Fibroblast of the aortic adventitia (primary cell): ENCODE results near the gene ZBTB48. TPM values are rescaled to one million over a fixed set of nuclear protein-coding genes. Genes with fewer than 3 reads are reported as not detected.
A peak's percentile ranks its signal among the peaks of the same experiment; 100 is the strongest.

ENCODE experiments used
- DNase-seq: peaks from one replicate; pipeline ENCODE4 v3.0.0-alpha.2; 2010; ENCODE audit warnings: low read depth
- H3K4me3 ChIP-seq: 2 replicates; pipeline ENCODE4 v1.5.1; 2011; ENCODE audit warnings: low read depth, mild to moderate bottlenecking, control low read depth, low read length, moderate library complexity
- CTCF ChIP-seq: IDR thresholded peaks from 2 replicates; pipeline ENCODE4 v1.5.1; 2011; ENCODE audit warnings: mild to moderate bottlenecking, low read length, control low read depth, inconsistent platforms; ENCODE audit not compliant: insufficient read depth
- total RNA-seq: library from RNA; depleted of rRNA; stranded (reverse); fragments of >200 nt; gene quantifications from 2 replicates; pipeline ENCODE4 v1.2.3, GENCODE V29; 2012; ENCODE audit warnings: low replicate concordance

The ZBTB48 gene
- total RNA-seq, 1 donor = 7.7 TPM

DNA sequence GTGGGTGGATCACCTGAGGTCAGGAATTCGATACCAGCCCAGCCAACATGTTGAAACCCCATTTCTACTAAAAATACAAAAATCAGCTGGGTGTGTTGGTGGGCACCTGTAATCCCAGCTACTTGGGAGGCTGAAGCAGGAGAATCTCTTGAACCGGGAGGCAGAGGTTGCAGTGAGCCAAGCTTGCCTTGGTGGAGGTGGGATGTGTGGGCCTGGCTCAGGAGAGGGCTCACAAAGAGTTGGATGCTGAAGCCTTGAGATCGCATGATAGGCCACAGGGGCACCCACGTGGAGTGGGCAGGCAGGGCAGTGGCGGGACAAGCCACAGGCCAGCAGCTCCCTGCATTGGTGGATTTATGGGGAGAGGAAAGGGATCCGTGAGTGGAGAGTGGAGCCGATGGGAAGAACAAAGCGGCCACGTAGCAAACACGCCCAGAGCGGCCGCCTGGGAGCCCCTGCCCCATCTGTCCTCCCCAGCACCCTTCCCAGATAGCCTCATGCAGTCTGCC, 49.2 kb downstream of the ZBTB48 start:
- DNase-seq = no peak
- no peak for TF ChIP-seq CTCF
- no peak overlapping the region for H3K4me3 ChIP-seq

GRCh38 chr1:6630027-6630426, 50.2 kb downstream of the ZBTB48 start:
- TF ChIP-seq CTCF = no peak
- H3K4me3 ChIP-seq = no peak overlapping the region
- no peak for DNase-seq

- no peak for TF ChIP-seq CTCF
- DNase-seq = no peak
- no peak overlapping the region for H3K4me3 ChIP-seq
These were observed 51.3 kb downstream of the ZBTB48 start for GRCh38 chr1:6631058-6631457.

DNA sequence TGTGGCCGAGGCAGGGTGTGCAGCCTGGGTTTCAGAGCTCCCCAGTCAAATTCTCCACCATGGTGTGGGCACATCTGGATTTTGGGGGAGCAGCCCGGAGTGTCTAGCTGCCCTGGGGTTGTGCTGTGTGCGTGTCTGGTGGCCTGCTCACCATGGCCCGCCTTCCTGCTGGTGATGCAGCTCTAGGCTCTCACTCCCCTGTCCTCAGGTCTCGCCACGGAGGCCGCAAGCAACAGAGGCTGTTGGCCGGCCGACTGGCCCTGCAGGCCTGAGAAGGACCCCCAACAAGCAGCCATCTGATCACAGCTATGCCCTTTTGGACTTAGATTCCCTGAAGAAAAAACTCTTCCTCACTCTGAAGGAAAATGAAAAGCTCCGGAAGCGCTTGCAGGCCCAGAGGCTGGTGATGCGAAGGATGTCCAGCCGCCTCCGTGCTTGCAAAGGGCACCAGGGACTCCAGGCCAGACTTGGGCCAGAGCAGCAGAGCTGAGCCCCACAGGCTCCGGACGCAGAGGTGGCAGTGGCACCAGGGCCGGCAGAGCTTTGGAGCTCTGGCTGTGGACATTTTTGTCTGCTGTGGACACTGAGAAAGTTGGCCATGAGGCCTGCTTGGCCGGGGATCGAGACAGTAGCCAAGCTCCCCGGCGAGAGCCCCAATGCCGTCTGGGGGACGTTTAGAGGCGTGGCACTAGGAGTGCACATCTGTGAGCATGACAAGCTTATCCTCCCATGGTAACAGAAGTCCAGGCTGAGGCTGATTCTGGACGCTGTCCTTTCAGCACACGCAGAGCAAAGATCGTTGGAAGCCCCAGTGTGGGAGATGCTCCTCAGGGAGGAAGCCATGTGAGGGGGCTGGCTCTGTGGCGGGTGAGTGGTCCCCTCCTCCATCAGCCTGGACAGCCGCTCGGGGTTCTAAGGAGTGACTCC, 53.1 kb downstream of the ZBTB48 start:
- no peak overlapping the region for H3K4me3 ChIP-seq
- no peak for DNase-seq
- no peak for TF ChIP-seq CTCF

DNA sequence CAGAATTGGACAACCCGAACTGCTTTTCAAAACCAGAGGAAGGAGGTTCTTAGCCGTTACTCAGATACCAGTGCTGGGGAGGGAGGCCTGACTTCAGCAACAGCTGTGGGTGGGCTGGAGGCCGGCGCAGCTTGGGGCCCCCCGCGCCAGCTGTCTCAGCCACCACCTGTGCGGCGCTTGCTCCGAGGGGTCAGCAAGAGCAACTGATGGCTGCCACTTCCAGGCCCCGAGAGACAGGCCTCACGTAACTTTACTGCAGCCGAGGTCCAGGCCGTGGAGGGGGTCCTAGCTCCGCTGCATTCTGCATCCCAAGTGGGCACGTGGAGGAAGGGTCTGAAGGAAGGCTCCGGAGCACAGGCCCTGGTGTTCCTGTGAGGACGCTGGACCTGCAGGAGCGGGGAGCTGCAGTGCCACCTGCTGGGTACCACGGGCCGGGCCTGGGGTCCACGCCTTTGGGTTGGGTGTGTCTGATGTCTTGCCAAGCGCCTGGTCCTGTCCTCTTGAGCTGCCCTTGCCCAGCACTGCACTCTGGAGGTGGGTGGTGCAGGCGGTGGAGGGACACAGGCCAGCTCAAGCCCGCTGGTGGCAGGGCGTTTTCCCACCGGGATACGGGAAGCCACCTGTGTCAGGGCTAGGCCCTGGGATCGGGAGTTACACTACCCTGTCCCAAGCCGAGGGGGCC, 54.7 kb downstream of the ZBTB48 start:
- no peak overlapping the region for H3K4me3 ChIP-seq
- DNase-seq = peak; percentile 25
- peak; percentile 42 for TF ChIP-seq CTCF

GRCh38 chr1:6635161-6635909, 55.5 kb downstream of the ZBTB48 start:
- no peak for TF ChIP-seq CTCF
- no peak for DNase-seq

More at GRCh38 chr1:6635161-6635909, 55.5 kb downstream of the ZBTB48 start:
- no peak overlapping the region for H3K4me3 ChIP-seq
